BLaER1 (cell line): ENCODE data around the gene HS3ST3B1.

Experiments
- H3K27ac ChIP-seq: shearing (Covaris generic); formaldehyde crosslinking; 2 replicates; pipeline ENCODE4 v1.8.1; 2022
- H3K27me3 ChIP-seq: shearing (Covaris generic); formaldehyde crosslinking; 2 replicates; pipeline ENCODE4 v1.8.1; 2022
- H3K36me3 ChIP-seq: shearing (Covaris generic); formaldehyde crosslinking; 2 replicates; pipeline ENCODE4 v1.8.1; 2022
- H3K4me1 ChIP-seq: shearing (Covaris generic); formaldehyde crosslinking; 2 replicates; pipeline ENCODE4 v1.8.1; 2022
- H3K4me2 ChIP-seq: shearing (Covaris generic); formaldehyde crosslinking; 2 replicates; pipeline ENCODE4 v1.8.1; 2022
- H3K4me3 ChIP-seq: shearing (Covaris generic); formaldehyde crosslinking; 2 replicates; pipeline ENCODE4 v1.8.1; 2022
- H3K9ac ChIP-seq: shearing (Covaris generic); formaldehyde crosslinking; 2 replicates; pipeline ENCODE4 v1.8.1; 2022
- H3K9me3 ChIP-seq: shearing (Covaris generic); formaldehyde crosslinking; 2 replicates; pipeline ENCODE4 v1.8.1; 2022
- H4K20me1 ChIP-seq: shearing (Covaris generic); formaldehyde crosslinking; 2 replicates; pipeline ENCODE4 v1.8.1; 2022
- Cebpa-rat ChIP-seq: shearing (Covaris generic); IDR thresholded peaks from 2 replicates; pipeline ENCODE4 v1.8.1; 2022

The HS3ST3B1 gene

GRCh38 chr17:14329900-14330491, 29.1 kb downstream of the HS3ST3B1 start:
- peak overlapping the region; percentile 37; the same call in 1 of the 2 replicates for H3K27ac ChIP-seq
- peaks cover 22% of the 10 kb centered on the region; the same call in 1 of the 2 replicates for H4K20me1 ChIP-seq
- no peak overlapping the region for H3K9ac ChIP-seq
- H3K4me1 ChIP-seq, result peaks cover 95% of the 10 kb centered on the region
- H3K4me3 ChIP-seq, result no peak overlapping the region
- no peak for TF ChIP-seq Cebpa-rat
- peak overlapping the region; percentile 66 for H3K4me2 ChIP-seq
- H3K9me3 ChIP-seq, result peaks cover 22% of the 10 kb centered on the region
- no peaks in the 10 kb centered on the region for H3K27me3 ChIP-seq
- peaks cover 61% of the 10 kb centered on the region for H3K36me3 ChIP-seq

DNA sequence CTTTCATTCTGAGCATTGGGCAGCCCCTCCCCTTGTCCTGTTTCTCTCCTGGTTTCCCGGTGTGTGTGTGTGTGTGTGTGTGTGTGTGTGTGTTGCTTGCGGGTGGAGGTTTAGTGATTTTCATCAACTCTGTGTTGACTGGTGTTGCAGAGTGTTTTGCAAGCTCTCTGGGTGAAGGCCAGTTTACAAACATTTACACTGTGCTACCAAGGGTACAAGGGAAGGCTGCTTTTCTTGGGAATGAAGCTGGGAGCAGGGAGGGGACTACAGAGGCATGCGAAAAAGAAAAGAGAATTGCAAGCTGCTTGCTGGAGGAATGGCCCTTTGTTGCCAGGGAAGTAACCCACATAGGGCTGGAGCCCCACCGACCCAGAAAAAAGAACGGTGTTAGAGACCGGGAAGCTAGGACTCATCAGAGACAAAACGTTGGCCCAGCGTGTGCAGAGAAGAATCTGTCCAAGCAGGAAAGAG, 29.6 kb downstream of the HS3ST3B1 start:
- peaks cover 26% of the 10 kb centered on the region; the same call in 1 of the 2 replicates for H4K20me1 ChIP-seq
- peak overlapping the region; percentile 37; the same call in 1 of the 2 replicates for H3K27ac ChIP-seq
- H3K9ac ChIP-seq, result no peak overlapping the region
- no peaks in the 10 kb centered on the region for H3K27me3 ChIP-seq
- H3K9me3 ChIP-seq, result peaks cover 22% of the 10 kb centered on the region
- H3K4me3 ChIP-seq, result no peak overlapping the region
- peak overlapping the region; percentile 66 for H3K4me2 ChIP-seq
- H3K36me3 ChIP-seq, result peaks cover 57% of the 10 kb centered on the region
- no peak for TF ChIP-seq Cebpa-rat
- H3K4me1 ChIP-seq, result peaks cover 95% of the 10 kb centered on the region

DNA sequence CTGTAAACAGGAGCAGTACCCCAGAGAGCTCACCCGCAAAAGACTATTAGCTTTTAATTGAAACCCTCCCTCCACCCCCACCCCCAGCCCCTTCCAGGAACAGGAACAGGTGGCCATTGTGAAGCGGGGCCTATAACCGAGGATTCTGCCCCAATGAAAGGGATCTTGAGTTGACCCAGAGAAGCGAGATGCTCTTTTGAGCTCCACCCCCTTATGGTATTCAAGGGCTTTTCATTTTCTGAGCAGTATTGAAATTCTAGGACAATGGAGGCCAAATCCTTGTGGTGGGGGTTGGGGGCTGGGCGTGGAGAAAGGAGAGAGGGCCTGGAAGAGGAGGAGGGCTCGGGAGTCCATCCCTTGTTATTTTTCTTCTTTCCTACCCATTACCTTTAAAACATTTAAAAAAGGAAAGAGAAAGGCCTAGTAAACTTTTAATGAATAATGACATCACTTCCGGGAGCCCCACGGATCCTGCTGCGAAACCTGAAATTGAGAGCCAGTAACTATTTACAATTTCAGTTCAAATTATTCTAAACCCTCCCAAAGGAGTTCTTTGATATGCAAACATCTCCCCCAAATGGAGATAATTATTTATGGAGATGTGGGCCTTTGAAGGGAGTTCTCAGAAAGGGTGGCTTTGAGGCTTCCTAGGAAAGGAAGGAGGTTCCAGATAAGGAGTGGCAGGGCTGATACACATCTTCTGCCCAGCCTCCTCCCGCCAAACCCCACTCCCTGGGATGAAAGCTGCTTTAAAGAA, 30.5 kb downstream of the HS3ST3B1 start:
- Histone ChIP-seq H3K9ac (no peak overlapping the region), H3K36me3 (peaks cover 49% of the 10 kb centered on the region), H4K20me1 (peaks cover 26% of the 10 kb centered on the region; the same call in 1 of the 2 replicates), H3K4me1 (peaks cover 95% of the 10 kb centered on the region), H3K9me3 (peaks cover 22% of the 10 kb centered on the region), H3K27ac (peak overlapping the region; percentile 37; the same call in 1 of the 2 replicates), H3K4me3 (no peak overlapping the region), H3K4me2 (peak overlapping the region; percentile 80; the same call in 1 of the 2 replicates), H3K27me3 (no peaks in the 10 kb centered on the region)
- no peak for TF ChIP-seq Cebpa-rat

- H3K9me3 ChIP-seq, result peaks cover 22% of the 10 kb centered on the region
- H3K9ac ChIP-seq, result no peak overlapping the region
- peak overlapping the region; percentile 80; the same call in 1 of the 2 replicates for H3K4me2 ChIP-seq
- peak overlapping the region; percentile 37; the same call in 1 of the 2 replicates for H3K27ac ChIP-seq
- no peak overlapping the region for H3K4me3 ChIP-seq
- TF ChIP-seq Cebpa-rat, result no peak
- peaks cover 98% of the 10 kb centered on the region for H3K4me1 ChIP-seq
- H3K27me3 ChIP-seq, result no peaks in the 10 kb centered on the region
- peaks cover 24% of the 10 kb centered on the region; the same call in 1 of the 2 replicates for H4K20me1 ChIP-seq
- H3K36me3 ChIP-seq, result peaks cover 43% of the 10 kb centered on the region
Observed at GRCh38 chr17:14331982-14332298, 31.1 kb downstream of the HS3ST3B1 start.

DNA sequence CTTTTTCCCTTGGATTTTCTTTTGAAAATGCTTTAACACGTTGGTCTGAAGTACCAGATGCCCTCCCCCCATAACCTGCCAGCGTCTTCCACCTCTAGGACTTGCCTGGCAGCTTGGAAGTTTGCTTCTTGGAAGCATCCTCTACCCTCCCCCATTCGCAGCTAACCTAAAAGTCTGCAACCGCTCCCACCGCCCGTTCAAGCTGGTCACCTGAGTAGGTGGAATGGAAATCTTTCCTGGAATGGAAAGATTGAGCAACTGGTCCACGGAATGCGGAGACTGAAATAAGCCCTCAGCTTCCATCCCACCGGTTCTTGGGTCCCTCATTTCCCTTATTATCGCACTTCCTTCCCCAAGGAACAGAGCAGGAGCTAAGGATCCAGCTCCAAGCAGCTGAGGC, 31.4 kb downstream of the HS3ST3B1 start:
- peak overlapping the region; percentile 37; the same call in 1 of the 2 replicates for H3K27ac ChIP-seq
- no peak overlapping the region for H3K4me3 ChIP-seq
- H3K9ac ChIP-seq, result no peak overlapping the region
- peaks cover 22% of the 10 kb centered on the region for H3K9me3 ChIP-seq
- no peak for TF ChIP-seq Cebpa-rat
- no peaks in the 10 kb centered on the region for H3K27me3 ChIP-seq
- H3K4me2 ChIP-seq, result peak overlapping the region; percentile 80; the same call in 1 of the 2 replicates
- H3K4me1 ChIP-seq, result peaks cover 98% of the 10 kb centered on the region
- peaks cover 40% of the 10 kb centered on the region for H3K36me3 ChIP-seq
- peaks cover 20% of the 10 kb centered on the region; the same call in 1 of the 2 replicates for H4K20me1 ChIP-seq

- Histone ChIP-seq H3K9ac (no peak overlapping the region), H3K4me1 (peaks cover 99% of the 10 kb centered on the region), H4K20me1 (peaks cover 16% of the 10 kb centered on the region; the same call in 1 of the 2 replicates), H3K4me3 (no peak overlapping the region), H3K36me3 (peaks cover 45% of the 10 kb centered on the region), H3K9me3 (peaks cover 22% of the 10 kb centered on the region), H3K27ac (peak overlapping the region; percentile 62), H3K27me3 (no peaks in the 10 kb centered on the region), H3K4me2 (peak overlapping the region; percentile 80)
- no peak for TF ChIP-seq Cebpa-rat
Observed at GRCh38 chr17:14333506-14333905, 32.6 kb downstream of the HS3ST3B1 start.

DNA sequence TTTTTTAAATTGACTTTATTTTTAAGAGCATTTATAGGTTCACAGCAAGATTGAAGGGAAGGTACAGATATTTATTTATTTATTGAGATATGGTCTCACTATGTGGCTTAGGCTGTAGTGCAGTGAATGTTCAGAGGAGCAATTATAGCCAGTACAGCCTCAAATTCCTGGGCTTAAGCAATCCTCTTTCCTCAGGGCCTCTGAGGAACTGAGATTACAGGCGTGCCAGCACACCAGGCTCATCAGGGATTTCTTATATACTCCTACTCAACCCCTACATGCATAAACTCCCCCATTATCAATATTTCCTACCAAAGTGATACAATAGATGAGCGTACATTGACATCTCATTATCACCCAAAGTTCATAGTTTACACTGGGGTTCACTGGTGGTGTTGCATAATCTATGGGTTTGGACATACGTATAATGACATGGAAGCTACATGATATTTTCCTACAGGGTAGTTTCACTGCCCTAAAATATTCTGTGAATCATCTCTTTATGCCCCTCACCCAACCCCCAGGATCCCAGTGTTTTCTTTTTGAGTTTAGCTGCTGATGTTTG, 33.5 kb downstream of the HS3ST3B1 start:
- H3K27ac ChIP-seq, result peak overlapping the region; percentile 62

GRCh38 chr17:14334919-14335318, 34.0 kb downstream of the HS3ST3B1 start:
- Histone ChIP-seq H3K4me3 (peak overlapping the region; percentile 43), H3K27ac (peak overlapping the region; percentile 62), H3K27me3 (no peaks in the 10 kb centered on the region), H3K4me2 (peak overlapping the region; percentile 80), H3K36me3 (peaks cover 50% of the 10 kb centered on the region), H3K9ac (peak overlapping the region; percentile 38; the same call in 1 of the 2 replicates), H3K9me3 (peaks cover 22% of the 10 kb centered on the region), H4K20me1 (peaks cover 26% of the 10 kb centered on the region), H3K4me1 (peaks cover 99% of the 10 kb centered on the region)
- no peak for TF ChIP-seq Cebpa-rat

More for the DNA sequence above, 33.5 kb downstream of the HS3ST3B1 start:
- Histone ChIP-seq H3K4me3 (no peak overlapping the region), H3K36me3 (peaks cover 53% of the 10 kb centered on the region), H3K4me1 (peaks cover 99% of the 10 kb centered on the region), H3K9ac (0 out of 2 replicates have a peak overlapping the region, but pooled peaks have one; percentile 38), H3K27me3 (no peaks in the 10 kb centered on the region), H3K9me3 (peaks cover 22% of the 10 kb centered on the region), H3K4me2 (peak overlapping the region; percentile 80), H4K20me1 (peaks cover 24% of the 10 kb centered on the region)
- no peak for TF ChIP-seq Cebpa-rat

DNA sequence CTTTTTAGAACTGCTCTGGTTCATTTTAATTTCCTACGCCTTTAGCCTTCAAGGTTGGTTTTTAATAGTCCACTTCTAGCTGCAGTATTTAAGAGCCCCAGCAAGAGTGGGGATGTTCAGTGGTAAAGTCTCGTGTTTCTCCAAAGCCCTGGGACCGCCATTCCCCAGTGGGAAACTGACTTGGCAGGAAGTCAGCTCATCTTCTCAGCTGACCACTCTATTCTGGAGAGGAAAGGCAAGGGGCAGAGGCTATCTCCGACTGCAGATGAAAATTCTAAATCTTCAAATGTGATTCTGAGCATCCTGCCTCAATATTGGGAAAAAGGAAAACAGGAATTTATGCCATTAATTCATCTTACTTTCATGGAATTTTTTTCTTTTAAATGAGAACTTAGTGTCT, 35.5 kb downstream of the HS3ST3B1 start:
- H3K9ac ChIP-seq, result no peak overlapping the region; the same call in 1 of the 2 replicates
- peak overlapping the region; percentile 80 for H3K4me2 ChIP-seq
- H3K4me3 ChIP-seq, result no peak overlapping the region
- H3K27me3 ChIP-seq, result no peaks in the 10 kb centered on the region
- H3K9me3 ChIP-seq, result peaks cover 20% of the 10 kb centered on the region
- H3K27ac ChIP-seq, result peak overlapping the region; percentile 62; the same call in 1 of the 2 replicates
- peaks cover 100% of the 10 kb centered on the region for H3K4me1 ChIP-seq
- peaks cover 37% of the 10 kb centered on the region for H4K20me1 ChIP-seq
- H3K36me3 ChIP-seq, result peaks cover 39% of the 10 kb centered on the region
- no peak for TF ChIP-seq Cebpa-rat
